NCI-H2107 (cell line): ENCODE results near the gene THSD4.
A peak's percentile ranks its signal among the peaks of the same experiment; 100 is the strongest.

Source experiments
- DNase-seq: peaks from one replicate; lab custom pipeline; 2025; lab: John Stamatoyannopoulos, UW

The THSD4 gene

GRCh38 chr15:71545223-71545760, 430.0 kb downstream of the THSD4 start:
- no peak for DNase-seq

- no peak for DNase-seq
Measured at GRCh38 chr15:71545923-71546322, 430.7 kb downstream of the THSD4 start.

- peak; percentile 10 for DNase-seq
Measured at GRCh38 chr15:71547011-71547410, 431.7 kb downstream of the THSD4 start.

- DNase-seq = no peak
Measured at GRCh38 chr15:71548401-71548807, 433.1 kb downstream of the THSD4 start.

- DNase-seq = no peak
Measured at GRCh38 chr15:71549091-71549490, 433.8 kb downstream of the THSD4 start.

- no peak for DNase-seq
Measured at GRCh38 chr15:71549697-71550096, 434.4 kb downstream of the THSD4 start.

GRCh38 chr15:71551566-71551965, 436.3 kb downstream of the THSD4 start:
- no peak for DNase-seq

GRCh38 chr15:71559098-71559497, 443.8 kb downstream of the THSD4 start:
- DNase-seq = no peak

GRCh38 chr15:71559616-71560015, 444.3 kb downstream of the THSD4 start:
- no peak for DNase-seq

- DNase-seq = no peak
Measured at GRCh38 chr15:71562251-71562650, 447.0 kb downstream of the THSD4 start.

- DNase-seq = no peak
Measured at GRCh38 chr15:71564217-71564616, 448.9 kb downstream of the THSD4 start.

GRCh38 chr15:71565006-71565405, 449.7 kb downstream of the THSD4 start:
- DNase-seq = no peak

GRCh38 chr15:71565631-71566160, 450.4 kb downstream of the THSD4 start:
- DNase-seq = no peak

GRCh38 chr15:71566226-71566625, 451.0 kb downstream of the THSD4 start:
- no peak for DNase-seq

GRCh38 chr15:71567173-71567572, 451.9 kb downstream of the THSD4 start:
- no peak for DNase-seq

- DNase-seq = no peak
Measured at GRCh38 chr15:71568227-71568626, 453.0 kb downstream of the THSD4 start.

GRCh38 chr15:71570736-71571135, 455.5 kb downstream of the THSD4 start:
- no peak for DNase-seq

- no peak for DNase-seq
Measured at GRCh38 chr15:71571641-71572040, 456.4 kb downstream of the THSD4 start.

- no peak for DNase-seq
Measured at GRCh38 chr15:71572452-71573053, 457.3 kb downstream of the THSD4 start.

GRCh38 chr15:71573599-71573998, 458.3 kb downstream of the THSD4 start:
- no peak for DNase-seq

- no peak for DNase-seq
Measured at GRCh38 chr15:71575474-71576045, 460.3 kb downstream of the THSD4 start.

GRCh38 chr15:71577071-71577470, 461.8 kb downstream of the THSD4 start:
- DNase-seq = no peak

GRCh38 chr15:71581398-71581930, 466.2 kb downstream of the THSD4 start:
- no peak for DNase-seq
